Measurements from ENCODE around the gene PERM1.

- TF ChIP-seq, protein P1, sequence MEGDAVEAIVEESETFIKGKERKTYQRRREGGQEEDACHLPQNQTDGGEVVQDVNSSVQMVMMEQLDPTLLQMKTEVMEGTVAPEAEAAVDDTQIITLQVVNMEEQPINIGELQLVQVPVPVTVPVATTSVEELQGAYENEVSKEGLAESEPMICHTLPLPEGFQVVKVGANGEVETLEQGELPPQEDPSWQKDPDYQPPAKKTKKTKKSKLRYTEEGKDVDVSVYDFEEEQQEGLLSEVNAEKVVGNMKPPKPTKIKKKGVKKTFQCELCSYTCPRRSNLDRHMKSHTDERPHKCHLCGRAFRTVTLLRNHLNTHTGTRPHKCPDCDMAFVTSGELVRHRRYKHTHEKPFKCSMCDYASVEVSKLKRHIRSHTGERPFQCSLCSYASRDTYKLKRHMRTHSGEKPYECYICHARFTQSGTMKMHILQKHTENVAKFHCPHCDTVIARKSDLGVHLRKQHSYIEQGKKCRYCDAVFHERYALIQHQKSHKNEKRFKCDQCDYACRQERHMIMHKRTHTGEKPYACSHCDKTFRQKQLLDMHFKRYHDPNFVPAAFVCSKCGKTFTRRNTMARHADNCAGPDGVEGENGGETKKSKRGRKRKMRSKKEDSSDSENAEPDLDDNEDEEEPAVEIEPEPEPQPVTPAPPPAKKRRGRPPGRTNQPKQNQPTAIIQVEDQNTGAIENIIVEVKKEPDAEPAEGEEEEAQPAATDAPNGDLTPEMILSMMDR (conservative IDR thresholded peaks at IDR 0.05; ENCODE audit: low read depth, low read length), result peak; percentile 69
- TF ChIP-seq EZH2 (IDR thresholded peaks at IDR 0.05; ENCODE audit: low read length, unreplicated experiment), result no peak
Measured at GRCh38 chr1:975896-976683, 5.8 kb downstream of the PERM1 start.
